NT2/D1 (cell line): ENCODE measurements around the gene RNF19B.

ENCODE experiments used
- DNase-seq: peaks from one replicate; pipeline ENCODE4 v3.0.0-alpha.2; 2011; ENCODE audit warnings: low read depth, low spot score
- H3K27me3 ChIP-seq: 2 replicates; pipeline ENCODE4 v1.6.0; 2011; ENCODE audit warnings: mild to moderate bottlenecking; ENCODE audit not compliant: insufficient read length, insufficient read depth
- H3K36me3 ChIP-seq: 2 replicates; pipeline ENCODE4 v1.6.1; 2011; ENCODE audit warnings: mild to moderate bottlenecking, low read length, mixed read lengths; ENCODE audit not compliant: insufficient read depth, insufficient read length
- H3K4me1 ChIP-seq: 2 replicates; pipeline ENCODE4 v1.5.1; 2011; ENCODE audit not compliant: insufficient read depth, insufficient read length
- H3K4me3 ChIP-seq: 2 replicates; pipeline ENCODE4 v1.5.1; 2011; ENCODE audit warnings: low read depth; ENCODE audit not compliant: insufficient read length
- H3K9ac ChIP-seq: 2 replicates; pipeline ENCODE4 v1.6.0; 2011; ENCODE audit warnings: low read depth; ENCODE audit not compliant: insufficient read length
- H3K9me3 ChIP-seq: 2 replicates; pipeline ENCODE4 v1.5.1; 2011; ENCODE audit warnings: mild to moderate bottlenecking, low read length; ENCODE audit not compliant: insufficient read depth
- SUZ12 ChIP-seq: IDR thresholded peaks from 2 replicates; pipeline ENCODE4 v1.6.1; 2011; ENCODE audit not compliant: insufficient read length, insufficient read depth; ENCODE audit errors: extremely low read depth
- YY1 ChIP-seq: IDR thresholded peaks from 2 replicates; pipeline ENCODE4 v1.6.1; 2011; ENCODE audit not compliant: insufficient read length, insufficient read depth
- ZNF274 ChIP-seq: IDR thresholded peaks from 2 replicates; pipeline ENCODE4 v1.6.1; 2011; ENCODE audit warnings: mild to moderate bottlenecking, low read depth, low read length

RNF19B gene

GRCh38 chr1:32991386-32991785, 26.8 kb upstream of the RNF19B start:
- no peak for TF ChIP-seq YY1
- no peak for TF ChIP-seq ZNF274
- no peak for TF ChIP-seq SUZ12
- Histone ChIP-seq H3K4me1 (peaks cover 21% of the 10 kb centered on the region), H3K4me3 (no peak overlapping the region), H3K36me3 (no peaks in the 10 kb centered on the region), H3K27me3 (no peaks in the 10 kb centered on the region), H3K9me3 (no peaks in the 10 kb centered on the region), H3K9ac (no peak overlapping the region)
- DNase-seq: no peak

- no peak for TF ChIP-seq ZNF274
- TF ChIP-seq SUZ12: no peak
- TF ChIP-seq YY1: no peak
- Histone ChIP-seq H3K4me1 (peaks cover 21% of the 10 kb centered on the region), H3K9me3 (no peaks in the 10 kb centered on the region), H3K4me3 (no peak overlapping the region), H3K36me3 (no peaks in the 10 kb centered on the region), H3K9ac (no peak overlapping the region), H3K27me3 (no peaks in the 10 kb centered on the region)
- DNase-seq: no peak
Measured at GRCh38 chr1:32990887-32991286, 26.3 kb upstream of the RNF19B start.

GRCh38 chr1:32989160-32990050, 24.8 kb upstream of the RNF19B start:
- Histone ChIP-seq H3K27me3 (no peaks in the 10 kb centered on the region), H3K9me3 (no peaks in the 10 kb centered on the region), H3K4me1 (peaks cover 29% of the 10 kb centered on the region), H3K36me3 (no peaks in the 10 kb centered on the region), H3K4me3 (no peak overlapping the region), H3K9ac (no peak overlapping the region)
- TF ChIP-seq YY1 (no peak), ZNF274 (no peak), SUZ12 (no peak)
- no peak for DNase-seq

- no peaks in the 10 kb centered on the region for H3K36me3 ChIP-seq
- peaks cover 33% of the 10 kb centered on the region for H3K4me1 ChIP-seq
- no peaks in the 10 kb centered on the region for H3K27me3 ChIP-seq
- TF ChIP-seq YY1 (no peak), SUZ12 (no peak), ZNF274 (no peak)
- no peaks in the 10 kb centered on the region for H3K9me3 ChIP-seq
- H3K4me3 ChIP-seq: no peak overlapping the region
- no peak for DNase-seq
- no peak overlapping the region for H3K9ac ChIP-seq
Measured at GRCh38 chr1:32988665-32989064, 24.1 kb upstream of the RNF19B start.

GRCh38 chr1:32985226-32985625, 20.6 kb upstream of the RNF19B start:
- H3K36me3 ChIP-seq: no peaks in the 10 kb centered on the region
- peaks cover 17% of the 10 kb centered on the region for H3K4me1 ChIP-seq

GRCh38 chr1:32984455-32985171, 20.0 kb upstream of the RNF19B start:
- Histone ChIP-seq H3K4me3 (no peak overlapping the region), H3K27me3 (no peaks in the 10 kb centered on the region), H3K9ac (no peak overlapping the region), H3K9me3 (no peaks in the 10 kb centered on the region), H3K36me3 (no peaks in the 10 kb centered on the region), H3K4me1 (peaks cover 20% of the 10 kb centered on the region)
- no peak for DNase-seq
- TF ChIP-seq ZNF274 (no peak), YY1 (no peak), SUZ12 (no peak)

More at GRCh38 chr1:32985226-32985625, 20.6 kb upstream of the RNF19B start:
- H3K27me3 ChIP-seq: no peaks in the 10 kb centered on the region
- no peak overlapping the region for H3K9ac ChIP-seq
- H3K9me3 ChIP-seq: no peaks in the 10 kb centered on the region
- TF ChIP-seq ZNF274 (no peak), YY1 (no peak), SUZ12 (no peak)
- H3K4me3 ChIP-seq: no peak overlapping the region
- DNase-seq: no peak

GRCh38 chr1:32984090-32984454, 19.5 kb upstream of the RNF19B start:
- Histone ChIP-seq H3K27me3 (no peaks in the 10 kb centered on the region), H3K36me3 (no peaks in the 10 kb centered on the region), H3K9me3 (no peaks in the 10 kb centered on the region), H3K4me1 (peaks cover 18% of the 10 kb centered on the region), H3K4me3 (no peak overlapping the region), H3K9ac (no peak overlapping the region)
- no peak for TF ChIP-seq ZNF274
- TF ChIP-seq SUZ12: no peak
- no peak for TF ChIP-seq YY1
- DNase-seq: no peak
